Pancreas (tissue), 10 donors: ENCODE results near the gene POLR3GL. TPM values are rescaled to one million over a fixed set of nuclear protein-coding genes. Genes with fewer than 3 reads are reported as not detected.
"Not testable (repeated sequence)": the region's sequence is repeated elsewhere in the genome, so short reads cannot be mapped to it uniquely, and the experiment has no call there.

Source experiments
- ATAC-seq, 4 donors: fragments of 200-7000 bp; cut with Tn5 transposase; one replicate each; pipeline versions ENCODE4 v1.8.0 to v1.9.1; 2020; ENCODE audit warnings: mild to moderate bottlenecking in 4 of 4, moderate library complexity in 4 of 4
- DNase-seq, 6 donors: peaks; one replicate each; pipeline ENCODE4 v3.0.0-alpha.2; 2020
- FAIRE-seq: peaks from 2 replicates; lab custom pipeline; 2012; peaks lifted over from hg19 to GRCh38; lab: Jason Lieb, UNC
- H3K27ac ChIP-seq, 4 donors: fragments of 200-600 bp; sonication (generic); 1 replicate in 3 of 4; 2 replicates in 1 of 4; pipeline versions ENCODE4 v1.5.0 to v1.8.0; 2020
- H3K27me3 ChIP-seq, 4 donors: fragments of 200-600 bp; one replicate each; pipeline ENCODE4 v1.8.0; 2021
- H3K36me3 ChIP-seq, 3 donors: fragments of 200-600 bp; sonication (generic) in 1 of 3; one replicate each; pipeline versions ENCODE4 v1.5.0 to v1.8.0; 2020 to 2021
- H3K4me1 ChIP-seq, 3 donors: fragments of 200-600 bp; one replicate each; pipeline ENCODE4 v1.8.0; 2021
- H3K4me3 ChIP-seq, 4 donors: fragments of 200-600 bp; sonication (generic) in 2 of 4; one replicate each; pipeline versions ENCODE4 v1.5.0 to v1.8.0; 2020 to 2021
- H3K9me3 ChIP-seq, 4 donors: fragments of 200-600 bp; one replicate each; pipeline ENCODE4 v1.8.0; 2021
- CTCF ChIP-seq, 4 donors: fragments of 200-600 bp; sonication (generic) in 3 of 4; IDR thresholded peaks; one replicate each; pipeline versions ENCODE4 v1.5.0 to v1.8.0; 2021; ENCODE audit warnings: antibody characterized with exemption in 4 of 4
- WGBS, 2 donors: extraction: QIAGEN DNeasy Blood & Tissue Kit; methylation state at CpG; one replicate each; pipeline ENCODE4 v1.1.7; 2013; 5-methylcytosine and 5-hydroxymethylcytosine counted together
- intact Hi-C, 3 donors: fragments of 100-400 bp; cut with DNase I; formaldehyde crosslinking; loops; one replicate each; pipeline versions ENCODE4 v1.11.1 to v1.14.2; 2022
- polyA plus RNA-seq, 2 donors: library from polyadenylated mRNA; stranded (reverse); fragments of 200-250 nt; gene quantifications; one replicate each; pipeline ENCODE4 v1.2.3, GENCODE V29; 2013
- total RNA-seq, 6 donors: library from RNA; stranded (reverse); fragmentation: NEBNext Ultra II Directional in 4 of 6; extraction: Animal tissue kit (Norgen Biotek cat#: 25700) in 4 of 6; gene quantifications; one replicate each; pipeline versions ENCODE4 v1.2.1 to v1.2.4, GENCODE V29; 2021 to 2023
- donor health status: healthy with polysubstance abuse.
- donor health status: DM: no; HTN: no; CAD: no; lungs with moderate emphysema.
- donor health status: DM: no; HTN: no; CAD: no.
- donor health status: control.
- donor health status: control.
- donor health status: Bipolar disorder and iron deficiency.
- donor health status: DM: yes; HTN: yes; CAD: no.
- donor health status: DM: no; HTN: no; CAD: no.
- donor health status: DM: no; HTN: no; CAD: no.
- donor health status: DM: yes; HTN: yes; CAD: no.

POLR3GL gene
- total and polyA plus RNA-seq, 8 donors = 3.9 to 27.6 (median 6.3) TPM

- ATAC-seq (peak; percentile 62 to 93 (median 82)), FAIRE-seq (no peak), DNase-seq (peak; percentile 59 to 93 (median 76))
- intact Hi-C loops = no loop called here
- H3K9me3 ChIP-seq = no peaks in the 10 kb centered on the region
- WGBS, 2 donors = 0 to 3% methylated on average over 33 of the region's 33 CpGs
- H3K4me1 ChIP-seq = peaks cover 0 to 13% (median 6%) of the 10 kb centered on the region in 3 donors
- peak overlapping the region; percentile 62 to 96 (median 87) for H3K4me3 ChIP-seq
- no peak for TF ChIP-seq CTCF (IDR thresholded peaks at IDR 0.05)
- peak overlapping the region; percentile 59 to 88 (median 76) for H3K27ac ChIP-seq
- H3K27me3 ChIP-seq = no peaks in the 10 kb centered on the region
- peaks cover 0 to 3% (median 3%) of the 10 kb centered on the region in 3 donors for H3K36me3 ChIP-seq
These were observed 45.2 kb upstream of the POLR3GL start for GRCh38 chr1:145918992-145919939.

GRCh38 chr1:145920297-145920696 is 44.2 kb upstream of the POLR3GL start:
- ATAC-seq, FAIRE-seq, H3K9me3 ChIP-seq, H3K36me3 ChIP-seq, DNase-seq, intact Hi-C loops, H3K27me3 ChIP-seq, H3K27ac ChIP-seq: not testable (repeated sequence)
- peak overlapping the region in 2 of 4 donors; percentile 62 to 96 for H3K4me3 ChIP-seq
- peaks cover 0 to 13% (median 6%) of the 10 kb centered on the region in 3 donors for H3K4me1 ChIP-seq
- WGBS, 2 donors = 89 to 95% methylated on average over 2 of the region's 4 CpGs

DNA sequence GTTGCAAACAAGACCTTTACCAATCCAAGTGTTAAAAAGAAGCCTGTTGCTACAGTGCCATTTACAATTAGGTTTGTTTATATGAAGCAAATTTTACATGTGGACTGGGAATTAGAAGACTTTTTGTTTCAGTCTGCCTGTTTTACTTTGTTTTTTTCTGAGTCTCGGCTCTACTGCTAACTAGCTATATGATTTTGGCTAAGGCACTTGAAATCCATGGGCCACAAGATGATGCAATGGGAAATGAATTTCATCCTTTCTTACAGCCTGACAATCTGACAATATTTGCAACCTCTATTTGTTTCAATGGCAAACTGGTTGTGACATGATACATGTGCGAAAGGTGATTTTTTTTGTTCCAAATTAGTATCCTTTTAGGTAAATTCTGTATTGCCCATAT is 42.2 kb upstream of the POLR3GL start:
- no peak for FAIRE-seq
- TF ChIP-seq CTCF (IDR thresholded peaks at IDR 0.05) = no peak
- no peaks in the 10 kb centered on the region for H3K27me3 ChIP-seq
- H3K27ac ChIP-seq = no peak overlapping the region
- peaks cover 0 to 3% (median 0%) of the 10 kb centered on the region in 3 donors for H3K36me3 ChIP-seq
- peaks cover 7 to 16% (median 12%) of the 10 kb centered on the region in 3 donors for H3K4me1 ChIP-seq
- no peak overlapping the region for H3K4me3 ChIP-seq
- intact Hi-C loops = no loop called here
- 78% methylated on average over 2 of the region's 2 CpGs for WGBS, 2 donors
- ATAC-seq = no peak
- DNase-seq = no peak
- H3K9me3 ChIP-seq = no peaks in the 10 kb centered on the region

GRCh38 chr1:145926686-145927062 is 37.8 kb upstream of the POLR3GL start:
- peaks cover 5 to 7% (median 6%) of the 10 kb centered on the region in 3 donors for H3K4me1 ChIP-seq
- H3K27ac ChIP-seq = peak overlapping the region; percentile 58 to 95 (median 84)
- ATAC-seq = peak in 2 of 4 donors; percentile 2 to 3
- DNase-seq = no peak
- H3K4me3 ChIP-seq = peak overlapping the region; percentile 42 to 63 (median 57)
- H3K27me3 ChIP-seq = no peaks in the 10 kb centered on the region
- peaks cover 0 to 3% (median 0%) of the 10 kb centered on the region in 3 donors for H3K36me3 ChIP-seq
- H3K9me3 ChIP-seq = no peaks in the 10 kb centered on the region
- FAIRE-seq = no peak
- WGBS, 2 donors = 3 to 4% methylated on average over 19 of the region's 19 CpGs
- no peak for TF ChIP-seq CTCF (IDR thresholded peaks at IDR 0.05)
- intact Hi-C loops = no loop called here

DNA sequence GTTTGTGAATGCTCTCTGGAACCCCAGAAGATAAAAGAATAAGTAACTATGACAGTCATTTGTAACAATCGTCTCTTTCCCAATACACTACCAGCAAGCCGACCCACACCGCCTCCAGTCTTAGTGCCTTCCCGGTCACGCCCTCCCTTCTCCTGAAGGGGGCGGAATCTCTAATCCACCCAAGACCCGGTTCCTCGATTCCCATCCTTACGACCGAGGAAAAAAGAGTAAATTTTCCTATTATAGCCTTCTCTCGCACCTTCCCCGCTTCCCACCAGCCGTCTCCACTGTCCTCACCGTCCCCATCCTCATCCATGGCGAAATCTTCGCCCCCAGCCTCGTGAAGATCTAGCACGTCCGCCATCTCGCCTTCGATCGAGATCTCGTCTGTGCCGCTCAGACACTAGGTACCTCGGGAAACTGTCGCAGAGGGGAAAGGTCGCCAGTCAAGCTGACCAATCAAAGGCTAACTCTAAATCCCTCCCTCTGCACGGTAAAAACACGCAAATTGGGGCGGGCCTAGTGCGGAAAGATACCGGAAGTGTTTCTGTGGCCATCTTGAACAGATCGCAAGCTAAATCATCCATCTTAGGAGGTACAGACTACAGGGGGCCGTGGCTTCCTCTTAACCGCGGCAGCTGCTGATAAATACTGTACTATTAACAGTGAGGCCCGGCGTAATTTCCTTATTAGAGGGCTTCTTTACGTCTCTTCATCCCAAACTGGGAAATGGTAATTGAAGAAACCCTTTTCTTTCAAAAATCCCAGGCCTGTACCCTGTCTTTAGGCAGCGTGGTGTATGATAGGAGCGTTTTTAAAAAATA is 37.2 kb upstream of the POLR3GL start, which contains the start of gene RBM8A:
Gene RBM8A (minus strand): TSS at position 422 of the 824 bp plus-strand sequence. CDS start 58 bp downstream, at position 364.
- FAIRE-seq = peak; percentile 54

More for the DNA sequence above, 37.2 kb upstream of the POLR3GL start, which contains the start of gene RBM8A:
- Histone ChIP-seq H3K4me3 (peak within 1 kb of the TSS; percentile 42 to 63 (median 57)), H3K36me3 (peaks cover 0 to 3% (median 0%) of the 10 kb centered on the region in 3 donors), H3K9me3 (no peaks in the 10 kb centered on the region), H3K4me1 (peaks cover 5 to 7% (median 6%) of the 10 kb centered on the region in 3 donors), H3K27ac (peak within 1 kb of the TSS; percentile 58 to 95 (median 84)), H3K27me3 (no peaks in the 10 kb centered on the region)
- peak in 2 of 4 donors; percentile 33 to 39 for TF ChIP-seq CTCF (IDR thresholded peaks at IDR 0.05)
- intact Hi-C loops = no loop called here
- peak; percentile 83 to 96 (median 94) for DNase-seq
- ATAC-seq = peak; percentile 97 to 99 (median 98)
- WGBS, 2 donors = 0% methylated on average over 41 of the region's 41 CpGs
